ENCODE results near the gene VAV2.

The VAV2 gene

DNA sequence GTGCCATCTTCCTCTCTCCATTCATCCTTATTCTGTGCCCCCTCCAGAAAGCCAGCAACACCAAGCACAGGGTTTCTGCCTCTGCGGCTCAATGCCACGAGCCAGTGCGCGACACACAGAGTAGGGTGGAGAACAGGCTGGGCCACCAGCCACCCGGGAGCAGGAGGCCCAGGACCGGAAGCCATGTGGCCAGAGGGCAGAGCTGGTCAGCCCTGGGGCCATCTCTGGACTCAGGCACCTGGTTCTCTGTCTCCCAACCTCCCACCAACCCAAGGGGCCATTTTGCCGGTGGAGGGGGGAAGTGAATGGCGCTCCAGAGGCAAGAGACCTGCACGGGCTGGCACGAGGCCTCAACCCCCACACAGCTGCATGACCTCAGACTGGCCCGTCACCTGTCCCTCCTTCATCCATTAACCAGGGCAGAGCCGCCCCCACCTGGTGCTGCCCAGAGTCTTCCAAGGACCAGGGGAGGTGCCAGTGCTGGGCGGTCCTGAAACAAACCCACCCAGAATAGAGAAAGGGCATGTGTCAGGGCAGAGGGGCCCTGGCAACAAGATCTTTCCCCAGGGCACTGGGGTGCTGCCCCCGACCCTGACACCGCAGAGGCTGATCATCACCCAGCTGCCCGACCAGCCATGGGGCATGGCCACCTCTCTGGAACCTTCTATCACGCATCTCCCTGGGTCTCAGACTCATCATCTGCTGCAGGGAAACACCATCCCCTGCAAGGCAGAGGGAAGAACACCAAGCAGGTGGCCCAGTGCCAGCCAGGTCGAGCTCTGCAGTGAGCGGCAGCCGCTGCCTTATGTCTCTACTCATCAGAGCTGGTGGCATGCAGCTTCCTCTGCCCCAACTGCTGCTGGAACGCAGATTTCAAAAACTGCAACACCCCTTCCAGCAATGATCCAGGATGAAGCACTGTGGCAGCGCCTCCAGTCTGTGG, 11.9 kb downstream of the VAV2 start:
- DNase-seq = peak; percentile 85

DNA sequence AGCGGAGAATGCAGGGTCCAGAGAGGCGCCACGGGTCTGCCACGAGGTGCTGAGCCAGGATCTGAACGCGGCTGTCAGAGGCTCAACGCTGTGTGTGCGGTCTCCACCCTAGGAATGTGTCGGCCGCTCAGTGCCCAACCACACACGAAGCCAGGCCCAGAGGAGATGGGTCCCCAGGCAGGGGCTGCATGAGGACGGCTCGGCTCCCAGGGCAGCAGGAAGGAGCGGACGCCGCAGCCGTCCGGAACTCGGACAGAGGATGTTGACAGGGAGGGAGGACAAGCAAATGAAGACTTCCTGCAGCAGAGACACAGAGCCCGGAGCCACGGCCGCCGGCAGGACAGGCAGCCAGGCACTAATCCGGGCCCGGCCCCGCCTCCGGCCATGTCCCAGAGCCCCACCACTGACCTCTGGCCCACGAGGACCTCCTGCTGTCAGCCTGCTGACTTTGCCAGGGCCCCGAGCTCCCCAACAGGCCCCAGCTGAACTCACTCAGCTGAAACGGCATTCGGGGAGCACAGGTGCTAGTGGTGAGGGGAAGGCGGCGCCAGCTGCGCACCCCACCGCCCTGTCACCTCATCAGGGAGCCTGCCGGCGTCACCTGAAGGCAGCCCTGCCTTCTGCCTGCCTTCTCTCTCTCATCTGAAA, 12.7 kb downstream of the VAV2 start:
- no peak for DNase-seq

DNA sequence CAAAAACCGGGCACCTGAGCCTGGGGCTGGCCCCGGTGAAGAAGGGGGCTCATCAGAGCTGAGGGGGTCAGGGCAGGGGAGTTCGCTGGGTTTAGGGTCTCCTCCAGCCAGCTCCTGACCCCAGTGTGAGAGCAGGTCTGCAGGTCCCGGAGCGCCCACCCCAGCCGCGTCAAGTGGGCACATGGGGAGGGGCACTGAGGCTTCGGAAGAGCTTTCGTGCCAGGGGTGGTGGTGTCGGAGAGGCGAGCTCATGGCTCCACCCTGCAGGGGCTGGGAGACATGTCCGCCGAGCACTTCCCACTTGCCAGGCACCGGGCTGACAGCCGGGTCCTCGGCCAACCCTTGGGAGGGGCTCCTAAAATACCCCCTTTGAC, 13.2 kb downstream of the VAV2 start:
- no peak for DNase-seq

DNA sequence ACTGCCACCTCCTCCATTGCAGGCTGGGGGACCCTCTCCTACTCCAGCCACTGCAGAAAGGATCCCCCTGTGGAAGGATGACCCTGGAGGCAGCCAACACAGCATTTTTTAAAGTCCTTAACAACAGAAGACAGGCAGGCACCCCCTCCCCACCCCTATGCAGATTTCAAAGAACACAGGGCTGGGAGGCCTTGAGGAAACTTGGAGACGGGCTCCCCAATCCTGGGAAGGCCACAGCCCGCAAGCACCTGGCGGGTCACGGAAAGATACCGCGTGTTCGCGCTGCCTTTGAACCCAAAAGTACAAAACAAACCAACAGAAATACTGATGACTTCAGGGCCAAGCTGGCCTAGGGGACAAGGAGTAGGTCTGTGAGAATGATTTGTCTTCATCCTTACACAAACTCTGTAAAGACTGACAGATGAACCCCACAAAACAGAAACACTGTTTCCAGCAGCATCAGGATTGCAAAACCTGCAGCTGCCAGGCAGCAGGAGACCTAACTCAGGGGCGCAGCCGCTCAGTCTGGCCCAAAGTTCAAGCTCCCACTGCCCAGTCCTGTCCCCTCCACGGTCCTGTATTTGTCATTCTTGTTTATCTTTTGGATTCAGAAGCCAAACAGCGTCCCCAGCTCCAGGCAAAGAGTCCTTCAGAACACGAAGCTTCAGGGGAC, 13.8 kb downstream of the VAV2 start:
- no peak for DNase-seq

DNA sequence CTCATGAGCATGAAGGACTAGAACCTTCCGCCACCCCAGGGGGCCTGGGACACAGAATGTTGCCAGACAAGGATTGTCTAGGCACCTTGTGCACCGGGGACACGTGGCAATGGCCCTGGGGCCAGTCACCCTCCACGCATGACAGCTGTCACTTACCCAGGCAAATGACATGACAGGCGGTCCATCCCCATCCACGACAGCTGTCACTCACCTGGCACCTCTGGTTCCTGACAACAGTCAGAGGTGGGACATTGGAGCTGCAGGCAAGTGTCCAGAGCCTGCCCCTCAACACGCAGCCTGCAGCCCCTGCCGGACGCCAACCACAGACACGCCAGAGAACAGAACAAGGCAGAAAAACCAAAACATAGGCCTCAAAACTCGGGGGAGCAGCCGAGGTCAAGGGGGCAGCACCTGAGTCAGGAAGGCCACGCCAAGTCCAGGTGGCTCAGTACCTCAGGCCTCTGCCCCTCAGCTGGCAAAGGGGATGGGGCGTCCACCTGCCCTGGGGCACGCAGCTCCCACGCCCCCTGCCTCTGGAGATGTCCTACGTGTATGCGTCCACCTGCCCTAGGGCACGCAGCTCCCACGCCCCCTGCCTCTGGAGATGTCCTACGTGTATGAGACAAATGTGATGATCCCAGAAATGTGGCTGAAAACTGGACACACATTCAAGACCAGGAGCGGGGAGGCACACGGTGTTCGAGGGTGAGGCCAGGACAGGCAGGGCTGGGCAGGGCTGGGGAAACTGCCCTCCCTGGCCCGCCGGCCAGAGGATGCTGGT, 14.5 kb downstream of the VAV2 start:
- DNase-seq = no peak

DNA sequence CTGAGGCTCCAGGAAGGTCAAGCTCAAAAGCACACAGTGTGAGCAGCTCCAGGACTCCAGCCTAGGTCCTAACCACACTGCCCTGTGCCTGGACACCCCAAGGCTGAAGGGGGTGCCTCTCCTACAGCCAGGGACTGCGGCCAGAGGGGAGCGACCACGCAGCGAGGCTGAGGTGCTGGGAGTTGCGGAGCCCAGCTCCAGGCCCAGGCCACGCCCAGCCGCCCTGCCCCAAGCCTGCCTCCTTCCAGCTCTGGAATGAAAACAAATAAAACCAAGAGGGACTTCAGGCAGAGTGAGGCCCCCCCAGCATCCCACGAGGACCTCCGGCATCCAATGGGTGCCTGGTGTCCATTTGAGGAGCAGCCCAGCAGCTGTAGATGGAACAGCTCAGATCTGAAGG, 15.2 kb downstream of the VAV2 start:
- DNase-seq = no peak

DNA sequence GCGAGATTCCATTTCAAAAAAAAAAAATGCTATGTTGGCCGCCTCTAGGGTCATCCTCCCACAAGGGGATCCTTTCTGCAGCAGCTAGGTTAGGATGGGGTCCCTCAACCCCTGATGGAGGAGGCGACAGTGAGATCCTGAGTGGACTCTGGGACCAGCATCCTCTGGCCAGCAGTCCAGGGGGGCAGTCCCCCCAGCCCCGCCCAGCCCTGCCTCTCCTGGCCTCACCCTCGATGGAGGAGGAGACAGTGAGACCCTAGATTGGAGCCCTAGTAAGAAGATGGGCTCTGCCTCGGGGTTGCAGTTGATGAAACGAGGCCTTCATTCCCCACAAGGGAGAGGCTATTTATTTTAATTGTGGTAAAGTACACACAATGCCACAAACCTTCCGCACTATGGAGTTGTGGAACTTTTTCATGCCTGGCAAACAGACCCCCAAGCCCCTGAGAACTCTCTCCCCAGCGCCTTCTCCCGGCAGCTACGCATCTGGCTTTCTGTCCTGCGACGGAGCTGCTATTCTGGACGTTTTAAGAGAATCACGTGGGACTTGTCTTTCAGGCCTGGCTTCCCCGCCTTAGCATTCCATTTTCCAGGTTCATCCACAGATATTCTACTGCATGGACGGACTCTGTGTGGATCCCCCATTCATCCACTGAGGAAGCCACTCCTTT, 15.8 kb downstream of the VAV2 start:
- DNase-seq = no peak

DNA sequence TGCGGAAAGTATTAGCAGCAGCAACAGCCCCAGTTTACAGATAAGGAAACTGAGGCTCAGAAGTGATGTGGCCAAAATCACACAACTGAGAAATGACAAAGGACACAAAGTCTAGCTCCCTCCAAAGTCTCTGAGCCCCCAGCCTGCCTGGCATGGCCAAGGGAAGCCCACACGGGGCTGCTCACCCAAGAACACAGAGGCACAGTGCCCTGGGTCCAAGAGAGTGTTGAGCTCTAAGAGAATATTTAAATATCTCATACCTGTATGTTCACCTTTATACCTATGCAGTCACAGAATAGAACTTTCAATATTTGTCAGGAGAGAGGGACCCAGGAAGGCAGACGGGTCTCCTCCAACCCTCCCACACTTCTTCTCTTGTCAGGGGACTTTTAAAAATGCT, 16.6 kb downstream of the VAV2 start:
- no peak for DNase-seq

DNA sequence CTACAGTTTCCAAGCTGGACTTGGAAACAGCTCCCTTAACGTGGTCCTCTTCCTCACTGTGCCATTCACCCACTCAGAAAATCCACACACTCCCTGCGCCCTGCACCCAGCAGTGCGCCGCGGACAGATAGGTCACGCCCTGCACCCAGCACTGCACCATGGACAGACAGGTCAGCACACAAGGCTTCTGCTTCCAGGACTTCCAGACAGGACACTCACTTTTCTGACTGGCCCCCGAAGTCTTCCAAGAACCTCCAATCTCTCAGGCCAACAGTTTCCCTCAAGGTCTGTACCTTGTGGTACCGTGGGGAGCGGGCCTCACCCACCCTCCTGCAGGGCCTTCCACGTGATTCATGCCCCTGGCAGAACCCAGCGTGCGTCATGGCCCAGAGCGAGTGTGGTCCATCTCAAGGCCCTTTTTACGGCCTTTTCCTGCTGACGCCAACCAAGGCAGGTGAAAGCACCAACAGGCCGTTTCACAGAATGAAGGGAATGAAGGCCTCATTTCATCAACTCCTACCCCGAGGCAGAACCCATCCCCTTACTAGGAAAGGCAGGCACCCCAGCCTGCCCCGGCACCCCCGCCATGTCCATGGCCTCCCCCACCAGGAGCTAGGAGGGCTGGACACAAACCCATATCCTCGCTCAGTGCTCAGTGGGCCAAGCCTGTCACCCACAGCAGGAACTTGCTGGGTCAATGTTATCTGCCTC, 17.3 kb downstream of the VAV2 start:
- no peak for DNase-seq

DNA sequence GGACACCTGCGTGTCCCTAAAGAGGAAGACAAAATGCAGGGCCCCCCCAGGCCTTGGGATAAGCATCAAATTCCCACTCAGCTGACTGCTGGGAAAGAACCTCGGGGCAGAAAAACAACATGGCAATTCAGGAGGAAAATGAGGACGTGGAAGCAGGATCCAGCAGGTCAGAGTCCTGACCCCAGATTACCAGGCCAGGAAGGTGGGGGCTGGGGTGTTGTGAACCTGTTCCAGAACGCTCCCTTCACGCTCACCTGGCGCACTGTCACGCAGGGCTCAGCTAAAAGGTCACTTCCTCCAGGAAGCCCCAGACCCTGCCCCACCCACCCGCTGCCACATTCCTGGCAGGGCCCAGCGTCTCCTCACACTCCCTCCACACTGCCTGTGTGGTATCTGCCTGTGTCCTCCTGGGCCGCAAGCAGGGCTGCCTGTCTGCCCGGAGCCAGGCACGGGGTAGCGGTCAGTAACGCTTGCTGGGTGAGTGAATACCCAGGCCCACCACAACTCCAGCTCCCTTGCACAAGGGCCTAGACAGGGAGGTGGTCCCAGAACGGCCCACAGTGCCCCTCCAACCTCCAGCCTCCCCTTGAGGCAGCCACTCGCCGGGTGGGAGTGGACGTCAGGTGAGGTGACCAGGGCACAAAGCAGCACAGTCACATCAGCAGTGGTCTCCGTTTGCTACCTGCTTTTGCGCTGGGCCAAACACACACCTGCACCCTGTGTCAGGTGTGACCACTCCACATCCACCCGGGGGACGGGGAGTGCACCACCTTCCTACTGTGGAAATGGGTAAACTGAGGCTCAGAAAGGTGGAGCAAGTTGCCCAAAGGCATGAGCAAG, 18.1 kb downstream of the VAV2 start:
- DNase-seq = no peak

DNA sequence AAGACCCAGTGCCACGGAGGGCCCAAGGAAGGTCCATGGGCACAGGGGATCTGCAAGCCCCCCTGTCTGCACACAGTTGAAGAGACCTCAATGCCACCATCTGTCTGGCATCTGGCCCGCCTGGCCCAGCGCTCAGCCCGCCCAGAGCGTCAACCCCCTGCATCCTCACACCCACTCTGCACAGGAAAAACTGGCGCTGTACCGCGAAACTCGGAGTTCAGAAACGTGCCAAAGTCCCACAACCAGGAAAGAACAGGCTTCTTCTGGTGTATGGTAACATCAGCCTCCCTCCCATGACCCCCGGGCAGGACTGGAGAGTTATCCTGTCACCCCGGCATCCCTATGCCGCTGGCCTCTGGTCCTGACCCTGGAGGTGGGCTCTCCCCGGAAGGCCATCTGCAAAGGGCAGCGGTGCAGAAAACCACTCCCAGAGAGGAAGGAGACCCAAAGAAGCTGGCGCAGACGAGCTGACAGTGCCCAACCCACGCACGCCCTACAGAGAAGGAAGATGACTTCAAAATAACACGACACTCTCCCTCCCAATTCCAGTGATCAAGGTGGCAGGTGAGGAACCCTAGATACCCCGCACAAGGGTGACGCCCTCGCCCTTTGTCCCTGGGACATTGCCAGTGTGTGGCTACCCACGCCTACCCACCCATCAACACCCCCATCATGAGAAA, 18.9 kb downstream of the VAV2 start:
- no peak for DNase-seq

DNA sequence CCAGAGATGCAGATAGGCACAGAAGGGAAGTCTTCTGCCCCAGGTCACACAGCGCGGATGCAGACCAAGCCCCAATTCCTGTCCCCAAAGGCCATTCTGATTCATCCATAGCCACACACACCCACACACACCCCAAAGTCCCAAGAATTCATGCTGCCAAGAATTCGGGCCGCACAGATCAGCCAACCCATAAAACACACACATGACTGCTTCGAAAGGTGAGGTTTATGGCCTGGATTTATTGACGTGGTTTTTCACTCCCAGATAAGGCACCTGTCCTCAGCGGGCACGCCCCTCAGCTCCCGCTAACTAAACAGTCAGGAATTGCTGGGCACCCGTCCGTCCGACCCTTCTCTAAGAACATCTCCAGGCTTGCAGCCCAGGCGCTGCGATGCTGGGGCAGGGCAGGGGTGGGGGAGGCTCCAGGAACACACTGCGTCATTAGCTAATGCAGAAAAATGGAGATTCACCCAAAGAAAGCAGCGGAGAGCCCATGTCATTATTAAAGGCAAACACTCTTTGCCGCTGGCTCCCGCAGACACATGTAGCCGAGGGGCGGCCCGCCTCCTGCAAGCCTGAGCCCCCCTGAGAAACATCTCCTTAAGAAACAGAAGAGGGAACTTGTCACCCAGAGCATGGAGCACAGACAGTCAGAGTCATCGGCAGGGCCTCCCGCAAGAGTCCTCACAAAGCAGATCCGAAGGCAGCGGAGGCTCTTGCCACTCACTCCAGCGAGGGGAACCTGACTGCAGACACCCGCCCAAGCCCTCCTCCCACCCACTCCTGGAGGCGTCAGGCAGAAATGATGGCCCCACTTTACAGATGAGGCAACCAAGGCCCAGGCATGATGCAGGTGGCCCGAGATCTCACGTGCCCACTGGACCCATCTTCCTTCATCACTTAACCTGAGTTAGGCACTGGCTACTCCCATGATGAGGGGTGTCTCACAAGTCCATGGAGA, 19.9 kb downstream of the VAV2 start:
- DNase-seq = no peak

DNA sequence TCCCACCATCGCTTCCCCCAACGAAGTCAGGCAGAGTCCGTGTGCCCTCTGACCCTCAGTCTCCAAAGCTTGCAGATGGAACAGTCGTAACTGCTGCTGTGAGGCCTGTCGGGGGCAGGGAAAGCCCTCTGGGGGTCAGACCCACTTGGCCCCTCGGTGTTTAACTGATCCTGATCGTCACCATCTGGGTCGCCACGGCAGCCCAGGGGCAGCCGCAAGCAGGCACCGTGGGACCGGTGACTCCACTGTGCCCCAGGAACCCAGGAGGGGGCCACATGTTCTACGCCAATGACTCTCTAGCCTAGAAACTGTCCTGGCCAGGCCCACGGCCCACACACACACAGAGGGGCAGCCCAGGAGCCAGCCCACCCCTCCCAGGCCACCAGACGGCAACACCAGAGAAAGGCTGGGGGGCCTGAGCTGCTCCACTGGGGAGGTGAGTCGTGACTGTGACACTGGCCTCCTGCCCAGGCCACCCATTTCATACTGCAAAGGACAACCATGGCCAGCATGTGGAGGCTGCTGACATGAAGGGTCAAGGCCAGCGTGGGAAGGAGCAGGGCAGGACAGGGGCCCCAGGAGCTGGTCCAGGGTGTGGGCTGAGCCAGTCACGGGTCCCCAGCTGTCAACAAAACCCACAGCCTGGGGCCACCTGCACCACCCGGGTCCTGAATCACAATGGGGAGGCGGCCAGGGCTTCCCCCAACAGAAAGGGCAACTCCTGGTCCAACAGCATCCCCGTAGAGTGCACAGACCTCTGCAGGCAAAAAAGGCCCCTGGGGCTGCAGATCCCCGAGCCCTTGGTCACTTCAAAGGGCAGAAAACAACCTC, 20.8 kb downstream of the VAV2 start:
- no peak for DNase-seq

DNA sequence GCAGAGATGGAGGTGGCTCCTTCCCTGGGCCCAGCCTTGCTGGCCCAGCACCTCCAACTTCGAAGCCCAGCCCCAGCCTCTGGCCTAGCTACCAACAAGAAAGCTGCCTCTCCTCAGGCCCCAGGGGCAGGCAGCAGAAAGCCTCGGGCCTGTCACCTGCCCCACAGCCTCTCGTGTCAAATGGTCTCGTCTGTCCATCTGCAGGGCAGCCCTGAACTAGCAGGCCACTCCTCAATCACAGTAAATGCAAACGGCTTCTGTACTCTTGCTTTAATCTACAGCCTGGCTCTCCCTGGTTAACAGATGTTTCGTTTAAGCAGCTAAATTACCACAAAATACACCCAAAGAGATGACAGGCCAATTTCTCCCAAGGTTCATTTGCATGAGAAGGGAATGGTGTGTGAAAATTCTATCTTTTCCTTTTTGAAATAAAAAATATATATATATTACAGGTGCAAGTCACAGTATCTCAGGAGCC, 21.5 kb downstream of the VAV2 start:
- DNase-seq = no peak

DNA sequence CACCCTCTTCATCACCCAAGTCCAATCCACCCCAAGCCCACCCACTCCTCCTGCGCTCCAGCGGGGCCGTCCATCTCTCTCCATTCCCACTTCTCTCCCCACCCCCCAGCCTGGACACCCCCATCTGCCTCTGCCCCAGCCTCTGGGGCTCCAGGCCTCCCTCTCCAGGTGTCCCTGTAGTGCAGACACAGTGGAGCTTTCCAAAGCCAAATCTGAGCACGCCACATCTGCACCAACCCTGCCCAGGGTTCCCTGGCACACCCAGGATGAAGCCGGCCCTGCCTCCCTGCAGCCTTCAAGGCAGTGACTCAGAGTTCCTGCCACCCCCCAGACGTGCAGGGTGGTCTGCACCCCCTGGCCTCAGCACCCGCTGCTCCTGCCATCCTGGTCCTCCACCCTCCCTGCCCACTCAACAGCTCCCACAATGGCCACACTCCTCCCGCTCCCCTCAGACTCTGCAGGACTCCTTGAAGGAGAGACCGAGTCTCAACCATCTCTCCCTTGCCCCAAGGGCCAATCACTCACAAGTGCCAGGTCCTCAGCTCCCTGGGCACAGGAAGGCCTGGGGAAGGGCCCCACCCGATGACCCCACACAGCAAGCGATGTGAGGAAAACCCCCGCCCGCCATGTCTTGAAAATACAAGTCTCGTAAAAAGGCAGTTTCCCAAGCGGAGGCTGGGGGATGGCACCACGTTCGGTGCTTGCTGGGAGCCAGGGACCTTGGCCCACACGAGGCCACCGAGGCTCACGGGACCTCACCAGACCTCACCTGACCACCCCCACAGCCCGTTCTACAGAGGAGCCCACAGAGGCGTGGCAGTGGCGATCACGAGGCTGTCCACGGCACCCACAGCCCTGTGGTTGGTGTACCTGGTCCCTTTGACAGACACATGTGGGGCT, 22.2 kb downstream of the VAV2 start:
- DNase-seq = no peak

DNA sequence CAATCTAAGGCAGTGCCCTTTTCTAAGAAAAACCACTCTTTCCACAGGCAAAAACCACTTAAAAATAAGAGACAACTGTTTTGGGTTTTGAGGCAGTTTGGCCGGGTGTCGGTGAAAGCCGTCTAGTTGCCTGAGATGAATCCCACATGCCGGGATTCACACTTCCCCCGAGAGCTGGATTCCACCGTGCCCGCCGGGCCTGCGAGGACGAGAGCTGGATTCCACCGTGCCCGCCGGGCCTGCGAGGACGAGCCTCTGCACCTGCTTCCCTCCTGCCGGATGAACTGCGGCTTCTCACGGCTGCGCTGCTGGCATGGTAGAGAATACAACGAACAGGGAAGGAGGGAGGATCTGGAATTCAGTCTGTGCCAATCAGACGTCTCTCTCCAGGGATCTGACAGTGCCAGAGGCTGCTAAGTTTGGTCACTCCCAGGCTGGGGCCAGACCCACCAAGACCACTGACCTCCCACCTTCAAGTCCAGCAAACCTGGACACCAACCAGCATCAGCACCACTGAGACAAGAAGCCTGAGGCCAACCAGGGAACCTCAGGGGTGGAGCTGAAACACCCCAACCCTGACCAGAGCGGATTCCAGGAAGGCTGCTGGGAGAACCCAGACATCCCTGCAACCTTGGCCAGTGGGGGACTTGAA, 23.0 kb downstream of the VAV2 start:
- no peak for DNase-seq
